Measurements from ENCODE around the gene GPATCH8.

The GPATCH8 gene

DNA sequence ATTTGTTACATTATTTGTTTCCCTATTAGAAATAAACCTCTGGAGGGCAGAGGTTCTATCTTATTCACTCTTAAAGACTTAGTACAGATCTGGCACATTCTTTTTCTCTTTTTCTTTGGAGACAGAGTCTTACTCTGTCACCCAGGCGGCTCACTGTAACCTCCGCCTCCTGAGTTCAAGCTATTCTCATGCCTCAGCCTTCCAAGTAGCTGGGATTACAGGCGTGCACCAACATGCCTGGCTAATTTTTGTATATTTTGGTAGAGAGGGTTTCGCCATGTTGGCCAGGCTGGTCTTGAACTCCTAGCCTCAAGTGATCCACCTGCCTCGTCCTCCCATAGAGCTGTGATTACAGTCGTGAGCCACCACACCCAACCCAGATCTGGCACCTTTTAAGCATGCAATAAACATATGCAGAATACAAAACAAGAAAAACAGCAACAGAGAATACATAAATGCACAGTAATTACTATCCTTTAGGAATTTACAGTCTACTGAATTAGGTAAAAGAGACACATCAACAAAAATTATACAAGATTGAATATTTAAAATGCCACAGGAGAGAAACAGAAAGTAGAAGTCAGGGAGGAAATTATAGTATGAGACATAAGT is 52.1 kb downstream of the GPATCH8 start:
- DNase-seq (ENCODE audit: low read depth) = no peak

DNA sequence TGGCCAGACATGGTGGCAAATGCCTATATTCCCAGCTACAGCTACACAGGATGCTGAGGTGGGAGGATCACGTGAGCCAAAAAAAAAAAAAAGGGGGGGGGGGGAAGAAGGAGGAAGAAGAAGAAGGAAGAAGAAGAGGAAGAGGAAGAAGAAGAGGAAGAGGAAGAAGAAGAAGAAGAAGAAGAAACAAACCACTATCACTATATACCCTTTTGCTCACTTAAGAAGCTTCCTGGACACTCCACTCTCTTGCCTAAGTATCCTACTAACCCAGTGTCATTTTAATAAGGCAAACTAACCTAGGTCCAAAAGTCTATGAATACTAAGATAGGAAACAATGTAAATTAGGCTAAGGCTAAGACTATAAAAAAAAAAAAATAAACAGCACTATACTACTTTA is 54.8 kb downstream of the GPATCH8 start:
- DNase-seq (ENCODE audit: low read depth) = no peak

DNA sequence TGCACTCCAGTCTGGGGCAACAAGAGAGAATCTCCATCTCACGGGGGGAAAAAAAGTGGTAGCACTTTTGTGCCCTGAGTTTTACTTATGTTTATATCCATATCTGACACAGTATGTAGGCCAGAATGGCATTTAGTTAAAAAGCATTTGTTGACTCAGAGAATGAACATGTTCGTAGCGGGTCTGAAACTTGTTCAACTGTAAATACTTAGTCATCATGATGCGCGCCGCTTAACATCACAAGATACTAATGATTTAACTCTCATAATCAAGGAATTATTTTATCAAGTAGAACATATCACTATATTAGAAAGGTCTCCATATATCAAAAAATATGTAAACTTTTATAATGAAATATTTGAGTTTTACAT is 58.5 kb downstream of the GPATCH8 start:
- DNase-seq (ENCODE audit: low read depth) = no peak

DNA sequence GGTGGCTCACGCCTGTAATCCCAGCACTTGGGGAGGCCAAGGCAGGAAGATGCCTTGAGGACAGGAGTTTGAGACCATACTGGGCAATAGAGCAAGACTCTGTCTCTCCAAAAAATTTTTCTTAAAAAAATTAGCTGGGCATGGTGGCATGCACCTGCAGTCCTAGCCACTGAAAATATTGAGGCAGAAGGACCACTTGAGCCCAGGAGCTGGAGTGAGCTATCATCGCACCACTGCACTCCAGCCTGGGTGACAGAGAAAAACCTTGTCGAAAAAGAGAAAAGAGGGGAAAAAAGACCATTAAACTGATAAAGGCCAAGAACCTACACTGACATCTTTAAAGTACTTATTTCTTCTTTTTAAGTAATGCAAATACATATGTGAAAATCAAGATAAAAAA is 60.4 kb downstream of the GPATCH8 start:
- DNase-seq (ENCODE audit: low read depth) = no peak

DNA sequence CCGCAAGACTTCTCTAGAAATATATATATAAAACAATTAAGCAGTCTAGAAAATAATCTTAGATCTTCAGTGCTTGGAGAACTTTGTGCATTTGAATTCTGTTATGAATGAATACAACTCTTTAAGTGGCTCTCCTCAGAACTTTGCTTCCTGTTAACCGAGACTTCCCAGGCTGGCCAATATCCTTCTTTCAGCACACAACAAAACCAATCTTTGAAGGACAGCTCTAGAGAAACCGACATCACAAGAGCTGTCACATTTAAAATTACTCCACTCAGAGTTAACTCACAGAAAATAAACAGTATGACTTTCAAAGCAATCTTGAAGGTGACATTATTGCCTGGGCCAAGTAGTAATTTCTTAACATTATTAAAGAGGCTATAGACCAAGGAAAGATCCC is 64.0 kb downstream of the GPATCH8 start:
- no peak for DNase-seq (ENCODE audit: low read depth)

DNA sequence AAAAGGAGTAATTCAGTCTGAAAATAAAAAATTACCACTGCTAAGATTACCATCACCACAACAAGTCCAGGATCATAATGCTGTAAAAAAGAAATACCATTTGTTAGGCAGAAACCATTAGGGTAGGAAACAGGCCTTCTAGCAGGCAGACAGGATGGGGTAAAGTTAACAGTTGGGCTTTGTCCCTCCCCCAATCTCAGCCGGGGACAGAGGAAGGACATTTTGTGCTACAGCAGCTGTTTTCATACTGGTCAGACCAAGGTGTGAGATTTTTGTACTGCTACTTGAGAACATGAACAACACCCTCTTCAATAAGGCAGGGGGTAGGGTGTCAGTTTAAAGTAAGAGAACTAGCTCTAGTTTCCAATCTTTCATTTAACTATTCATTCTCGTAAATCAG is 64.6 kb downstream of the GPATCH8 start:
- no peak for DNase-seq (ENCODE audit: low read depth)

DNA sequence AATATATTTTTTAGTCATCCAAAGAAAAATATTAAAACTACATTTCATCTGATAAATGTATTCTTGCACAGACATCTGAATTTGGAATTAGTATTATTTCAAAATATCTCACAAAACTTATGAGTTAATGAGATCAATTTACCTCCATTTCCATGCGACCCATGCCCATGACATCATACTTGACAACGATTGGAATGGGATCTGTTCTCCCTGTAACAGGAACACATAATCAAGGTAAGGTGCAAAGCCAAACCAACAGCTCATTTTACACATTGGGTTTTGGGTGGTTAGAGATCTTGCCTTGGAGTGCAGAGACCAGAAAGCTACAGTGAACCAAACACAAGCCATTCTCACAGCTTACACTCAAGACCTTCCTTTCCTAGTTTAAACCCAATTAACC is 66.9 kb downstream of the GPATCH8 start:
- DNase-seq (ENCODE audit: low read depth) = no peak

DNA sequence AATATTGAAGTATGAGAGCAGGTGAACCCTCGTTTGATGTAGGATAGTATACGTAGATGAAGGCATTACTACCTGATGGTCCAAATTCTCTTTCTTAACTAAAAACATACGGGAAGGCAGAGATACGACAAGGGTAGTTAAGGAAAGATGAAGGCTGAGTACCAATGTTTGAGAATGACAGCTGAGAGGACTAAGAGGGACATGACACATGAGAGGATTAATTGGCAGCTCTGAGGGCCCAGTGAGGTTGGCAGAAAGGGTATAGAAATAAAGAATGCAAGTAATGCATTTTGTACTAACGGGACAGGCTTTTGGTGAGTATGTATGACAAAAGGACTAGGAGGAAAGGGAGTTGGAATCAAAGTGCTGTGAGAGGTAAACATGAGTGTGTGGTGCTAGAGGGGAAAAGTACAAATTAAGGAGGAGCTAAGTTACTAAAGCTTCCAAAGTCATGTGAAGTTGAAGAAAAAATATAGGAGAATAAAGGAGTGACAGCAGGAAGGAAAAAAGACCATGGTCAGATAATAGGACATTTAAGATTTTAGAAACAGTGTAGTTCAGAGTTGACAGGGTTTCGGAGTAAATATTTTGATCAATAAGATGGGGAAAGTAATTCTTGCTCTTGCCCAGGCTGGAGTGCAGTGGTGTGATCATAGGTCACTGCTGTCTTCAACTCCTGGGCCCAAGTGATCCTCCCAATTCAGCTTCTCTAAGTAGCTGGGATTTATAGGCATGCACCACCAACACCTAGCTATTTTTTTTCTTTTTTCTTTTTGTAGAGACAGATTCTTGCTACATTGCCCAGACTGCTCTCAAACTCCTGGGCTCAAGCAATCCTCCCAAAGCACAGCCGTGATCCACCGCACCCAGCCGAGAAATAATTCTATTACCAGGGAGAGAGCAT is 70.7 kb downstream of the GPATCH8 start:
- no peak for DNase-seq (ENCODE audit: low read depth)

DNA sequence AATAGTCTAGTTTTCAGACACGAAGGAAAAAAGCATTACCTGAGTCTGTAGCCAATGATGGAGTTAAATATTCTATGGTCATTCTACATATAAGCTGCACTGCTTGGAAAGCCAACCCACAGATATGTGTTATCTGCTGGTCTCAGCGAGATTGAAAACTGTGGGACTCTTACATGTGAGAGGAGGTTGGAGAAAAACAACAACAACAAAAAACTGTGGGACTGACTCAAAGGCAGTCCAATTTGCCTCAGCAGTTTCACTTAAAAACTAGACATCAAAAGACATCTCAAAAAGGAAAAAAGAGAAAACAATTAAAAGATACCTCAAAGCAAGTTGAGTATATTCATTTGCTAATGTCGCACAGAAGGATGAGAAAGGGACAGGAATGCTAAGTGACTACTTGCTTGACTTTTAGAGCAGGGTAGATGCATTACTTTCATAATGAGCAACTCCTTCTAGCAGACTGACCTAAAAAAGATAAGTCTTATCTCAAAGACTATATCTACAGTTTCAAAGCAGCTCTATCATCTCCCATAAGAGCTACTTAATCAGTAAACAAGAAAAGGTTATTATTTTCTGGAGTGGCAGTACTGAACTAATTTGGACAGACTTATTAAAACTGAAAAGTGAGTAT is 78.3 kb downstream of the GPATCH8 start:
- DNase-seq (ENCODE audit: low read depth) = no peak

DNA sequence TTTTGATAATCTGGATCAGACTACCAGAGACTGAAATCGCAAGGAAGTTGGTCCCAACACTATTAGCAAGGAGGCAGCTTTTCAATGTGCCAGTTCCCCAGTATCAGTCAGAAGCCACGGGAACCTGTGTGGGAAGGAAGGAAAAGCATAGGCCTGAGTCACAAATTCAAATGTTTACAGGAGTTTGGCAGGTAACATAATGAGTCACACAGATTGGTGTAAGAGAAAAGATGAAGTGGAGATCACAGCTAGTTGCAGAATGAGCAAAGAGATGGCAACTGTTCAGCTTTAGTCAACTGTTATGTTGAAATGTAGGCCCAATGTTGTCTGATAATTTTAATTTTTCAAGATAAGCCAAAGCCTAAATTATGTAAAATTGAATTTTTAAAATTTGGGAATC is 85.7 kb downstream of the GPATCH8 start:
- DNase-seq (ENCODE audit: low read depth) = no peak

DNA sequence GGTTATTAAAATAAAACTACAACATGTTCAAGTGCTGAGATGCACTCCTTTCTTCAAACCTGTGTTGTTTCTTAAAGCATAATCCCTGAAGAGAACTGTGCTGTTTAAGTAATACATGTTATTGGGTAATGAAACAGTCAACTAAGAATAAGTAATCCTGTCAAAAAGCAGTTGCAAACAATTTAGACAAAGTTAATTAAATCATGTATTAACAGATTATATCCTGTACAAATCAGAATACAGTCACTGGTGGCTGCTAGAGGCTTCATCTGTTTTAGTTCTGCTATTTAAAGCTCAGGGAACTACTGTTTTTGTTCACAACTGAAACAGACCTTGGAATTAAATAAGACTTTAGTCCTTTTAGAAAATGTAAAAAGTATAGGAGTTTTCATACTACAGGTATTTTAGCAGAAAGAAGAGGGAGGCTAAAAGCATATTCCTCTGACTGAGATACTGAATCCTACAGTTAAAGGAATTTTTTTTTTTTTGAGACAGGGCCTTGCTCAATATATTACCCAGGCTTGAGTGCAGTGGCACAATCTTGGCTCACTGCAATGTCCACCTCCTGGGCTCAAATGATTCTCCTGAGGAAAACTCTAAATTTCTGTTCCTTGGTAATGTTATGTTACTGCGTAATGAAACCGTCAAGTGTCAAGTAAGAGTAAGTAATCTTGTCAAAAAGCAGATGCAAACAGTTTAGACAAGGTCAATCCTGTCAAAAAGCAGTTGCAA is 86.5 kb downstream of the GPATCH8 start:
- DNase-seq (ENCODE audit: low read depth) = no peak

DNA sequence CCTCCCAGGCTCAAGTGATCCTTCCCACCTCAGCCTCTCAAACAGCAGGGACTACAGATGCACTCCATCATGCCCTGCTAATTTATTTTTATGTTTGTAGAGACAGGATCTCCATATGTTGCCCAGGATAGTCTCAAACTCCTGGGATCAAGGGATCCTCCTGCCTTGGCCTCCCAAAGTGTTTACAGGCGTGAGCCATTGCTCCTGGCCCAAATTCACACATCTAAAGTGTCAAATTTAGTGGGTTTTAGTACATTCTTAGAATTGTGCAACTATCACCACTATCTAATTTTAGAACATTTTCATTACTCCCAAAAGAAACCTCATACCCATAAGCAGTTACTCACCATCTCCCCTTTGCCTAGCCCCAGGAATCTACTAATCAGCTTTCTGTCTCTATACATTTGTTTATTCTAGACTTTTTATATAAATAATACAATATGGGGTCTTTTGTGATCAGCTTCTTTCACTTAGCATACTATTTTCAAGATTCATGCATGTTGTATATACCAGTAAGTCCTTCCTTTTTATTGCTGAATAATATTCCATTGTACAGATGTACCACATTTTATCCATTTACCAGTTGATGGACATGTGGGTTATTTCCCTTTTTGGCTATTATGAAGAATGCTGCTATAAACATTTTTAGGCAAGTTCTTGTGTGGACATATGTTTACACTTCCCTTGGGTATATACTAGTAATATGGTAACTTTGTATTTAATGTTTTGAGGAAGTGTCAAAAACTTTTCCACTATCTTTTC is 88.6 kb downstream of the GPATCH8 start:
- no peak for DNase-seq (ENCODE audit: low read depth)

DNA sequence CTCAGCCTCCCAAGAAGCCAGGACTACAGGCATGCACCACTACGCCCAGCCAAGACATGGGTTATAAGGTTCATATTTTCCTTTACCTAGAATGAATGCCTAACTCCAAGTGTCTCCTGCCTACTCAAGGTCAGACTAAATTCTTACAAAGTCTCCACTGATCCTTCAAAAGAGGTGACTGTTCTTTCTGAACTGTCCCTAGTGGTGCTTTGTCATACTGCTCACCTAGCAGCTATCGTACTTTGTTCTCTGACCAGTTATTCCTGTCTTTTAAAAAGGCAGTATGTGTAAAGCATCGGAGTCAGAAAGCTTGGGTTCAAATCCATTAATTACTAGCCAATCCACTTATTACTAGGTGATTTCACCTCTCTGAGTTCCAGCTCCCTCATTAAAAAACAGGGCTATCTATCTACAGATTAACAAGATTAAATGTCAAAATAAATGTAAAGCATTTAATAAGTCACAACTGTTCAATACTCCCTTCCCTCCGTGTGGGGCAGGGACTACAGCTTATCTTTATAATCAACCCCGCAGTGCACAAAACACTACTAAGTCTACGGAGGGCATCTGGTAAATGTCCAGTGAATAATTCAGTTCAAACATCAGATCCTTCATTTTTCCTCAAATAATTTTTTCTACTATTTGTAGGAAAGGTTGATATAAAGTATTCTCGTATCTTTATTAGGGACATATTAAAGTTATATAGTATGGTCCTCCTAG is 93.7 kb downstream of the GPATCH8 start:
- no peak for DNase-seq (ENCODE audit: low read depth)

DNA sequence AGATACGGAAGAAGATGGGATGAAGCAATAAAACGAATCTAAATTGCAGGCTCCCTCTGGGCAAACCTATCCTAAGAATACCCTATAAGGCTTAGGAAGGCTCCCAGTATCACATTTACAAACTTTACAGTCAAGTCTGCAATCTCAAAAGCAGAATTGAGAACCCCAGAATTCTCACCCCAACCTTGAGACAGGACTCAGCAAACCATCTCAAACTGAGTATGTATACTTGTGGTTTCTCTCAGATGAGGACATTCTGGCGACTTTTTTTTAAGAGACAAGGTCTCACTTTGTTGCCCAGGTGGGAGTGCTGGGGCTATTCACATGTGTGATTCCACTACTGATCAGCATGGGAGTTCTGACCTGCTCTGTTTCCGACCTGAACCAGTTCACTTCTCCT is 94.4 kb downstream of the GPATCH8 start:
- DNase-seq (ENCODE audit: low read depth) = no peak

DNA sequence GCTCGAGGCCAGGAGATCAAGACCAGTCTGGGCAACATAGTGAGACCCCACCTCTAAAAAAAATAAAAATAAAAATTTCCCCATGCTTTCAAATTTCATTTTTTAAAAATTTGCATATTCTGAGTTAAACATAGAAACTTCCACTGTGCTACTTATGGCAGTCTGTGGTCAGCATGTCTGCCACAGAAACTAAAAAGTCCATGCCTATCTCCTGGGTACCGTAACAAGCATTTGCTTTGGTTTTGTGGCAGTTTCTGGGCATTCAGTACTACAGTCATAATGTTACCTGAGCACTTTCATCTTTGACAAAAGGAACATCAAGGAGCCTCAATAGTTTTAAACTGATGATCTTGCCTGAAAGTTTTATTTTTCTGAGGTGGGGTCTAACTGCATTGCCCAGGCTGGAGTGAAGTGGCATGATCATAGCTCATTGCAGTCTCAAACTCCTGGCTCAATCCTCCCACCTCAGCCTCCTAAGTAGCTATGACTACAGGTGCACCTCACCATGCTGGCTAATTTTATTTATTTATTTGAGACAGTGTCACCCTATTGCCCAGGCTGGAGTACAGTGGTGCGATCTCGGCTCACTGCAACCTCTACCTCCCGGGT is 100.5 kb downstream of the GPATCH8 start:
- DNase-seq (ENCODE audit: low read depth) = no peak

DNA sequence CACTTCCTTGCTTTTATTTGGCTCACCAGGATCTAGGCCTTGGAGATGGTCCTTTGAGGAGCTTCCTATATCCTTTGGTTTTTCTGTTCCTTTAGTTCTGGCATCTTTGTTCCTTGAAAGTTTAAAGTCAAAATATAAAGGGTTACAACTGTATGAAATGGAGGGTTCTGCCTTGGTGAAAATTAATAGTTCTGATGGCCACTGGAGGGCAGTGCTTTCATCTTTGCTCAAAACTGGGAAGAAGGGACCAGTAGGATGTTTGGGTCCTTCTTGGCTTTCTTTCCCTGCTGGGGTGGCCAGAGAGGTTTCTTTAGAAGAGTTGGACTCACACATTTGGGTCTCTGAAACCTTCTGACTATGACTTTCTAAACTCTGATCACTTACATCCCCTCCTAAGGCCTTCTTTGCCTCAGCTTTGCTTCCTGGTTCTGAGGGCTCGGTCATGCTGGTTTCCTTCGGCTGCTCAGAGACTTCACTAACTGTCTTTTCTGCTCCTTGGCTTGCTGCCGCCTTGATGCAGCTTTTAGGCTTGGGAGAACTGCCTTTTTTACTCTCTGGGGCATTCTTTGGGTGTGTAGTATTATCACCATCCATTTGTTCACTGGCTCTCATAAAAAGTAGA is 102.9 kb downstream of the GPATCH8 start:
- no peak for DNase-seq (ENCODE audit: low read depth)

DNA sequence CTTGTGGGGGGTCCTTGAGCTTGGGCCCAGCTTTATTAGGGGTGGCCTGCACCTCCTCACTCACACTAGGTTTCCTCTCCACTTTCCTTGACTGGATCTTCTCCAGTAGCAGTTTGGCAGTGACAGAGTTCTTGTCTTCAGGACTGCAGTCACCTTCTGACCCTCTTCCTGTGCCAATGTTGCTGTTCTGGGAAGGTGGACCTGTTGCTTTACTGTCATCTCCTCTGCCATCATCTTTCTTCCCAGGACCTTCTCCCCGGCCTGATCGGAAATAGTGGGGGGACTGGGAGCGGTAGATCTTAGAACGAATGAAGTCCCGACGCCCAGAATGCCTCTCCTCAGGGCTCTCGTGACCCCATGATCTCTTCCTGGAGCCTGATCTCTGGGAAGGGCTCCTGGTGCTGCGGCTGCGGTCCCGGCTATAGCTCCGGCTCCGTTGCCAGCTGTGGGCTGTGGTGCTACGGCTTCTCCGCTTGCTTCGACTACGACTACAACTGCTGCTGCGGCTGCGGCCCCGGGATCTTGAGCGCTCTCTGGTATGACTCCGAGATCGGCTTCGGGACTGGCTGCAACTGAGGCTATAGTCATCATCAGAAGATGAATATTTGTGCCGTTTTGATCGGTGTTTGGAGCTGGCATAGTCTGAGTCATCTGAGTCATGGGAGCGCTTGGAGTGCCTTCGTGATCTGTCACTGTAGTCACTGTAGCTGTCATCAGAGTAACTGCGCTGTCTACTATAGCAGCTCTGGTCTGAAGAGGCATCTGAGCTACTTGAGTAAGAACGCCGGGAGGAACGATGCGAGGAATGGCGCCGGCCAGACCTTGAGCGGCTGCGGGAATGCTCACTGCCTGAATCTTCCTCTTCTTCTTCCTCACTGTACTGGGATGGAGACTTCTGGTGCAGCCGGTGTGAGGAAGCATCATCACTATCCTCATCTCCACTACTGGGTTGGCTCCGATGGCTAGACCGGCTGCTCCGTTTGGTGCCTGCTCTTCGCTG is 104.2 kb downstream of the GPATCH8 start:
- no peak for DNase-seq (ENCODE audit: low read depth)

DNA sequence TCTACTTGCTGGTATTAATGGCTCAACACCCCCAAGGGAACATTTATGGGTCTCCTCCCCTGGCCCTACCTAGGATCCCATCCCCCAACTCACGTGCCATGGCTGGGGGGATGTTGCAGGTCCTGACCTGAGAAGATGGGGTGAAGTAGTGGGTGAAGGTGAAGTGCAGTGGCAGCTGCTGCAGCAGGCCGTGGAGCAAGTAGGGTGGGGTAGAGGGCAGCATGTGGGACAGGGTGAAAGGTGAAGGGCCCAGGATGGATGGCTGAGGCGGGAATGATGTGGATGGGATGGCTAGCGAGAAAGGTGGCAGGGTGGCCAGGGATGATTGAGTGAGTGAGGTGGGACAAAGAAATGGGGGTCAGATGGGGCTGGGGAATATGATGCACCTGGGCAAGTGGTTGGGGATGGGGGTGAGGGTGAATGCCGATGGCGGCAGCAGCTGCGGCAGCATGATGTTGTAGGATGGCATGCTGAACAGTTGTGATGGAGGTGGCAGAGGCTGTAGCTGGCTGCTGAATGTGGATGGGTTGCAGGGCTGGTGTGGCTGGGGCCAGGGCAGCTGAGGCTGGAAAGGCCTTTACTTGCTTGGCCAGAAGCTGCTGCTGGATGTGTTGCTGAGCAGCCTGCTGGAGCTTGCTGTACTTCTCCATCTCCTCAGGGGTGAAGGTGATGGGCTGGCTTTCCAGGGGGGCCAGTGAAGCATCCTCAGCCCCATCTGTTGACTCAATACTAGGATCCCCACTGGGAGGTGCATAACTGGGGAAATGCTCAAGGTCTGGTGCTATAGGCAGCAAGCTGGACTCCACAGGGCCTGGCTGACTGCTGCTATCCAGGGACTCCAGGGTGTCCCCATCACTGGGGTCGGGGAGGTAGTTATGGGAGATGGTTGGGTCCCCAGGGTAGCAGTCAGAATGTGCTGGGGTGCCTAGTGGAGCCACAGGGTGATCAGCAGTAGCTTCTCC is 105.4 kb downstream of the GPATCH8 start:
- no peak for DNase-seq (ENCODE audit: low read depth)

Data from stimulated activated CD8-positive, alpha-beta memory T cell treated with anti-CD3 and anti-CD28 coated beads, Interleukin-15, amount 100 ng/mL, for 1 hour (primary cell).